Mucosa of rectum (tissue), 2 donors: ENCODE measurements around the gene POLN.
A peak's percentile ranks its signal among the peaks of the same experiment; 100 is the strongest.
"Not testable (repeated sequence)": the region's sequence is repeated elsewhere in the genome, so short reads cannot be mapped to it uniquely, and the experiment has no call there.

ENCODE experiments used
- H3K27ac ChIP-seq, 2 donors: one replicate each; pipeline ENCODE4 v1.7.0; 2013; ENCODE audit warnings: inconsistent platforms in 2 of 2, low read depth in 2 of 2, low read length in 2 of 2
- H3K27me3 ChIP-seq, 2 donors: one replicate each; pipeline ENCODE4 v1.7.0; 2013; ENCODE audit warnings: low read length in 2 of 2; ENCODE audit not compliant: control insufficient read depth in 2 of 2, insufficient read depth in 2 of 2
- H3K36me3 ChIP-seq, 2 donors: one replicate each; pipeline ENCODE4 v1.7.0; 2013; ENCODE audit warnings: low read length in 2 of 2; ENCODE audit not compliant: control insufficient read depth in 2 of 2, insufficient read depth in 2 of 2
- H3K4me1 ChIP-seq, 2 donors: one replicate each; pipeline ENCODE4 v1.7.0; 2013; ENCODE audit warnings: low read length in 2 of 2, mild to moderate bottlenecking in 1 of 2; ENCODE audit not compliant: control insufficient read depth in 2 of 2, insufficient read depth in 2 of 2
- H3K4me3 ChIP-seq, 2 donors: one replicate each; pipeline ENCODE4 v1.7.0; 2013; ENCODE audit warnings: low read length in 2 of 2
- H3K9ac ChIP-seq, 2 donors: one replicate each; pipeline ENCODE4 v1.7.0; 2013; ENCODE audit warnings: low read length in 2 of 2, low read depth in 1 of 2, mild to moderate bottlenecking in 1 of 2
- H3K9me3 ChIP-seq, 2 donors: one replicate each; pipeline ENCODE4 v1.7.0; 2013; ENCODE audit warnings: low read length in 2 of 2; ENCODE audit not compliant: control insufficient read depth in 2 of 2
- donor health status: healthy.
- donor health status: Normal muscosa, but diverticular disease.

The POLN gene

DNA sequence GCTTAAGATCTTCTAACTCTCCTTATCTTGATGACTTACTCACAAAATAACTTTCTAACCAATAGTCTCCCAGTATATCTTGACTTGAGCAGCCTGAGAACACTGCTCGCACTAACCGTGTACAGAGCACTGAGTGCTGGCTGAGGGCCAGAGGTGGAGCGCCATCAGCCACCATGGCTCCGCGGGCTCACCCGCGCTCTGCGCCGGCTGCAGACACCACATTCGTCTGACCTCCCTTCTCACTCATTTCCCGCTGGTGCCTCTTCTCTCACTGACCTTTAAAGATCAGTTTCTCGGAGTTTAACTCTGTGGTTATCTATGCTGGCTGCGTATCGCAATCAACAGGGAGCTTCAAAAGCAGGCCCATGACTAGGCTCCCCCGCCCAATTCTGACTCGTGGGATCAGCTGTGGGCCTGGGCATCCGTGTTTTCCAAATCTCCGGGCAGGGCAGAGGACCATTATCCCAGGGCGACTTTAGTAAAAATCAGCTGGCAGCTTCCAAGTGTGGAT, 78.6 kb downstream of the POLN start:
- H3K9me3 ChIP-seq, result no peaks in the 10 kb centered on the region
- no peak overlapping the region for H3K9ac ChIP-seq
- H3K4me1 ChIP-seq, result peaks cover 7 to 14% of the 10 kb centered on the region in 2 donors
- peak overlapping the region in 1 of 2 donors; percentile 41 for H3K27ac ChIP-seq
- no peaks in the 10 kb centered on the region for H3K27me3 ChIP-seq
- no peak overlapping the region for H3K4me3 ChIP-seq
- H3K36me3 ChIP-seq, result no peaks in the 10 kb centered on the region

DNA sequence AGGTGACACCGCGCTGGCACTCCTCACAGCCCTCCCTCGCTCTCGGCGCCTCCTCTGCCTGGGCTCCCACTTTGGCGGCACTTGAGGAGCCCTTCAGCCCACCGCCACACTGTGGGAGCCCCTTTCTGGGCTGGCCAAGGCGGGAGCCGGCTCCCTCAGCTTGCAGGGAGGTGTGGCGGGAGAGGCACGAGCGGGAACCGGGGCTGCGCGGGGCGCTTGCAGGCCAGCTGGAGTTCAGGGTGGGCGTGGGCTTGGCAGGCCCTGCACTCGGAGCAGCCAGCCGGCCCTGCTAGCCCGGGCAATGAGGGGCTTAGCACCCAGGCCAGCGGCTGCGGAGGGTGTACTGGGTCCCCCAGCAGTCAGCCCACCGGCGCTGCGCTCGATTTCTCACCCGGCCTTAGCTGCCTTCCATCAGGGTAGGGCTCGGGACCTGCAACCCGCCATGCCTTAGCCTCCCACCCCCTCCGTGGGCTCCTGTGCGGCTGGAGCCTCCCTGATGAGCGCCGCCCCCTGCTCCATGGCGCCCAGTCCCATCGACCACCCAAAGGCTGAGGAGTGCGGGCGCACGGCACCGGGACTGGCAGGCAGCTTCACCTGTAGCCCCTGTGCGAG, 80.7 kb downstream of the POLN start:
- H3K9me3 ChIP-seq, H3K27ac ChIP-seq, H3K4me1 ChIP-seq, H3K4me3 ChIP-seq, H3K36me3 ChIP-seq, H3K9ac ChIP-seq, H3K27me3 ChIP-seq: not testable (repeated sequence)

DNA sequence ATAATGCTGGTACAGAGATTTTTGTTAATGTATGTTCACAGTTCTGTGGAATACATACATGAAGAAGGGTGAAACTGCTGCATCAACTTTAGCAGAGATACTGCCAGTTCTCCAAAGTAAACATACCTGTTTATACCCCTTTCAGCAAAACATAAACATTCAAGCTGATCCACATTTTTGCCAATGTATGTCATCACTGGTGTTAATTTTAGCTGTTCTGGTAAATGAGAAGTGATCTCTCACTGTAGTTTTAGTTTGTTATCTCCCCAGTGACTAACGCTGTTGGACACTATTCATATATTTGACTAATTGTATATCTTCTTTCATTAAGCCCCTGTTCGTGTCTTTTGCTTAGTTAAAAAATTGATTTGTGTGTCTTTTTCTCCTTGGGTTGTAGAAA, 82.0 kb downstream of the POLN start:
- no peaks in the 10 kb centered on the region for H3K27me3 ChIP-seq
- no peaks in the 10 kb centered on the region for H3K36me3 ChIP-seq
- no peak overlapping the region for H3K27ac ChIP-seq
- H3K9ac ChIP-seq, result no peak overlapping the region
- no peaks in the 10 kb centered on the region for H3K9me3 ChIP-seq
- H3K4me3 ChIP-seq, result no peak overlapping the region
- peaks cover 6 to 7% of the 10 kb centered on the region in 2 donors for H3K4me1 ChIP-seq

DNA sequence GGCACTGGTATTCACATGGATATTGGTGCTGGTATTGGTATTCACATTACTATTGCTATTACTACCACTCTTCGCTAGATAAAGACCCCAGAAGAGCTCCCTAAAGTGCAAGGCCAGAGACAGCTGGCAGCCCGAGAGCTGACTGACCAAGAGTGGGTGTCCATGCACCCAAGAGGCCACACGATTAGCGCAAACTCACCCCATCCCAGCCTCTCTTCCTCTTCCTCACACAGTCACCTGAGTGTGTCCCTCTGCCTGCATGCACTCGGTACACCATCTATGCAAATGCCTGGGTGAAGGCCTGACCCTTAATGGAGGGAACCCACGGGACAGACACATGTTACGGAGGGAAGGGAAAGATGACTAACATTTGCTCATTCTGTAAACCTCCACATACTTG, 86.7 kb downstream of the POLN start:
- Histone ChIP-seq H3K4me1 (no peaks in the 10 kb centered on the region), H3K9me3 (no peaks in the 10 kb centered on the region), H3K9ac (no peak overlapping the region), H3K36me3 (no peaks in the 10 kb centered on the region), H3K27ac (no peak overlapping the region), H3K27me3 (no peaks in the 10 kb centered on the region), H3K4me3 (no peak overlapping the region)

DNA sequence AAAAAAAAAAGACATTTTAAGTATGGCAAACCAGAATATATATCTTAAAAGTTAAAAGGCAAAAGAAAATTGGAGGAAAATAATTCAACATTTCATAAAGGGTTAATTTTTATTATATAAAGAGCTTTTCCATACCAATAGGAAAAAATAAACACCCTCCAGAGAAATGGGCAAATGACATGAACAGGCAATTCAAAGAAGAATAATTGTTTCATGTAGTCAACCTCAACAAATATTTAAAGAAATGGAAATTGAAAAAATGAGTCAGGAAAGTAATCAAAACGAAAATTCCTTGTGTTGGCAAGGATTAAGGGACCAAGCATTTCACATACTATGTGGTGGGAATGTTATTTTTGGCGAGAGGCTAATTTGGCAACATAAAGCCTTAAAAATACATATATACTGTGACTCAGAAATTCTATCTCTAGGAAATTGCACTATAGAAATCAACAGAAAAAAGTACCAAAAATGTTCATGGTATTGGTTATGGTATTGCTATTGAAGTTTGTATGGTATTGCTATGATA, 87.6 kb downstream of the POLN start:
- H3K4me3 ChIP-seq, result no peak overlapping the region

DNA sequence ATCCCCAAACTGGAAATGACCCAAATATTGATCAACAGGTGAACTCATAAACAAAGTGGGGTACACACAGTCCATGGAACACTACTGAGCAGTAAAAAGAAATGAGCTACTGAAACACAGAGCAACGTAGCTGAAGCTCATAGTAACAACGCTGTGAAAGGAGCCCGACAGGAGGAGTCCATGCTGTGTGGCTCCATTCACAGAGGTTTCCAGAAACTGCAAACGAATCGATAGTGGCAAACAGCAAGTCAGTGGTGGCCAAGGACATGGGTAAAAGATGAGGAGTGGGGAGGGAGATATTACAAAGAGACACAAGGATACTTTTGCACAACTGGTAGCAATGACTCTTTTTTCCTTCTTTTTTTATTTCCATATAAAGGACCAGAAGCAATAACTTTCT, 90.4 kb downstream of the POLN start:
- H3K27ac ChIP-seq, result no peak overlapping the region
- H3K4me1 ChIP-seq, result no peaks in the 10 kb centered on the region
- no peak overlapping the region for H3K4me3 ChIP-seq
- no peaks in the 10 kb centered on the region for H3K27me3 ChIP-seq
- H3K9me3 ChIP-seq, result no peaks in the 10 kb centered on the region
- no peaks in the 10 kb centered on the region for H3K36me3 ChIP-seq
- no peak overlapping the region for H3K9ac ChIP-seq

More for the DNA sequence above, 87.6 kb downstream of the POLN start:
- Histone ChIP-seq H3K27me3 (no peaks in the 10 kb centered on the region), H3K27ac (no peak overlapping the region), H3K4me1 (no peaks in the 10 kb centered on the region), H3K9me3 (no peaks in the 10 kb centered on the region), H3K36me3 (no peaks in the 10 kb centered on the region), H3K9ac (no peak overlapping the region)

DNA sequence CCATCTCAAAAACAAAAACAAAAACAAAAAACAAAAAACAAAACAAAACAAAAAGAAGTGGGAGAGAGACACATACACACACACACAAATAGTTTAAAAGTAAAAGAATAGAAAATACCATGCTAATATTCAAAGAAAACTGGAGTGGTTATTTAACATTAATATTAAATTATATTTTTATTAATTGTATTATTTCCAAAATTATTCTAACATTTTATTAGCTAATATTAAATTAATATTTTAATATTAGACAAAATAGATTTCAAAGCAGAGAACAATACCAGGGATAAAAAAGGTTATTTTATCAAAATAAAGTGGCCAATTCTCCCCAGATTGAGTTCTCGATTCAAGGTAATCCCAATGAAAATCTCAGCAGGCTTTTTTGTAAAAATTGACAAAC, 91.8 kb downstream of the POLN start:
- Histone ChIP-seq H3K4me1 (no peaks in the 10 kb centered on the region), H3K9ac (no peak overlapping the region), H3K36me3 (no peaks in the 10 kb centered on the region), H3K27me3 (no peaks in the 10 kb centered on the region), H3K27ac (no peak overlapping the region), H3K9me3 (no peaks in the 10 kb centered on the region), H3K4me3 (no peak overlapping the region)

DNA sequence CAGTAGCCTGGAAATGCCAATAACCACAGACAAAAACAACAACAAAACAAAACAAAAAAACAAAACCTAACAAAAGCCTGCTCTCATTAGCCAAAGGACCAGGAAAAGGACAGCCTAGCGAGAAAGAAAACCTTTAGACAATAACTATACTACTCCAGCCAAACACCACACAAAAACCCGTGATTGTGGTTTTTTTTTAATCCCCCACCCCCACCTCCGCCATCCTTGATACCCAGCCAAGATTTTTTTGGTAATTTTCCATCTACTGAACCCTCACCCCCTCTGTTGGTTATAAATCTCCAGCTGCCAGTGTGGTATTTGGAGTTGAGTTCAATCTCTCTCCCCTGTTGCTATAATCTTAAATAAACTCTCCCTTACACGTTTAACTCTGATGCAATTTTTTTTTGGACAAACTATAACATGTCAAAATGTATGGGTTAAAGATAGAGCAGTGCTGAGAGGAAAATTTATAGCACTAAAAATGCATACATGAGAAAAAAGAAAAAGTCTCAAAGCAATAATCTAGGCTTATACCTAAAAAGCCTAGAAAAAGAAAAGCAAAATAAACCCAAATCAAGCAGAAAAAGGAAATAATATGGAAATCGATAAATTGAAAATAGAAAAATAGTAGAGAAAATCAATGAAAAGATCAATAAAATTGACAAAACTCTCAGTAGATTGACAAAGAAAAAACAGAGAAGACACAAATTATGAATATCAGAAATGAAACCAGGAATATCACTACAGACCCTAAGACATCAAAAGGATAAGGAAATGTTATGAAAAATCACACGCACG, 99.1 kb downstream of the POLN start:
- H3K27ac ChIP-seq, result no peak overlapping the region
- no peak overlapping the region for H3K9ac ChIP-seq
- no peaks in the 10 kb centered on the region for H3K27me3 ChIP-seq
- no peaks in the 10 kb centered on the region for H3K36me3 ChIP-seq
- H3K9me3 ChIP-seq, result no peaks in the 10 kb centered on the region
- H3K4me1 ChIP-seq, result no peaks in the 10 kb centered on the region
- H3K4me3 ChIP-seq, result no peak overlapping the region

DNA sequence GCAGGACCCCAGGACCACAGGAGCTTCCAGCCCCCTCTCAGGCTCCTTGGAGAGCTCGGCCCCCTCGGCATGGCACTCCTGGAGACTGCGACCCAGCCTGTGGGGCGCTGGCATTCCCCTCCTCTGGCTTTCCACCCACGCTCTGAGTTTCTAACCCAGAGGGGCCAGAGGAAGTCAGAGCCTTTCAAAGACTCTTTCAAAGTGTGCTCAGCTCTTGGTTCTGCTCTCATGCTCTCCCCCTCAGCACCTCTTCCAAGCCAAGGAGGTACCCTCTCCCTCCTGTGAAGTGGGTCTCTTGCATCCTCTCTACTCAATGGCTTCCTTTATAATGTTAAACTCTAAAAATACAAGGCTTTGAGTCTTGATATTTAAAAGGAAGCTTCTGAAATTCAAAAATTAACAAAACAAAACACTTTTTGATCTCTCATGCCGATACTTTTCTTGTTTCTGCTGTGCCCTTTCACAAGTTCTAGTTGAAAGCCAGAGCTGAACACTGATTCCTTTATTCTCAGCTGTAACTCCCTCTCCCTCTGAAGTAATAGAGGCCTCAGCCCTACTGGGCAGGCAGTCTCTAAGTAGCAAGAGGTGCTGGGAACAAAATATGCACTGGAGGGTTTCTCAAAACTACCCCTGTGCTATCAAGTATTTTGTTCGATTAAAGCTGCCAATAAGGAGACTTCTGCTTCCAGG, 100.0 kb downstream of the POLN start:
- Histone ChIP-seq H3K27me3 (no peaks in the 10 kb centered on the region), H3K4me3 (no peak overlapping the region), H3K9me3 (no peaks in the 10 kb centered on the region), H3K9ac (no peak overlapping the region), H3K27ac (no peak overlapping the region), H3K4me1 (no peaks in the 10 kb centered on the region), H3K36me3 (no peaks in the 10 kb centered on the region)
